Sigmoid colon (tissue), 7 donors: ENCODE data around the gene C2orf80. TPM values are rescaled to one million over a fixed set of nuclear protein-coding genes. Genes with fewer than 3 reads are reported as not detected.
"Not testable (repeated sequence)": the region's sequence is repeated elsewhere in the genome, so short reads cannot be mapped to it uniquely, and the experiment has no call there.

Experiments
- DNase-seq: peaks from one replicate; pipeline ENCODE4 v3.0.0-alpha.2; 2019
- H3K27ac ChIP-seq, 4 donors: fragments of 200-600 bp; sonication (generic); one replicate each; pipeline ENCODE4 v1.5.1; 2016 to 2019; ENCODE audit warnings: mild to moderate bottlenecking in 1 of 4
- H3K27me3 ChIP-seq, 3 donors: fragments of 200-600 bp; sonication (generic); one replicate each; pipeline ENCODE4 v1.5.1; 2019; ENCODE audit warnings: mild to moderate bottlenecking in 1 of 3
- H3K36me3 ChIP-seq, 4 donors: fragments of 200-600 bp; sonication (generic); one replicate each; pipeline ENCODE4 v1.5.1; 2016 to 2019
- H3K4me1 ChIP-seq, 4 donors: fragments of 200-600 bp; sonication (generic); one replicate each; pipeline ENCODE4 v1.5.1; 2017 to 2019
- H3K4me3 ChIP-seq, 4 donors: fragments of 200-600 bp; sonication (generic); one replicate each; pipeline ENCODE4 v1.5.1; 2017 to 2019; ENCODE audit warnings: mild to moderate bottlenecking in 2 of 4, moderate library complexity in 1 of 4
- H3K9me3 ChIP-seq, 4 donors: fragments of 200-600 bp in 3 of 4; sonication (generic) in 3 of 4; one replicate each; pipeline versions ENCODE4 v1.5.1 to v1.6.1; 2013 to 2019
- CTCF ChIP-seq, 4 experiments: fragments of 450-650 bp in 3 of 4; fragments of 200-600 bp in 1 of 4; IDR thresholded peaks; one replicate each; pipeline ENCODE4 v1.5.1; 2016 to 2019; ENCODE audit warnings: antibody characterized with exemption in 4 of 4, mild to moderate bottlenecking in 3 of 4, moderate library complexity in 2 of 4
- EP300 ChIP-seq, 4 donors: sonication (generic); formaldehyde crosslinking; IDR thresholded peaks; one replicate each; pipeline ENCODE4 v1.6.1; 2017; ENCODE audit warnings: antibody characterized with exemption in 4 of 4
- POLR2A ChIP-seq, 2 donors: fragments of 450-650 bp; IDR thresholded peaks; one replicate each; pipeline ENCODE4 v1.6.1; 2016; ENCODE audit warnings: antibody characterized with exemption in 2 of 2, mild to moderate bottlenecking in 2 of 2, moderate library complexity in 2 of 2
- POLR2AphosphoS5 ChIP-seq, 4 donors: sonication (generic); formaldehyde crosslinking; IDR thresholded peaks; one replicate each; pipeline ENCODE4 v1.6.1; 2017; ENCODE audit warnings: antibody characterized with exemption in 4 of 4
- WGBS, 2 donors: extraction: QIAGEN DNeasy Blood & Tissue Kit; methylation state at CpG; one replicate each; pipeline ENCODE4 v1.1.7; 2013; 5-methylcytosine and 5-hydroxymethylcytosine counted together
- intact Hi-C: fragments of 100-400 bp; cut with DNase I; formaldehyde crosslinking; loops from one replicate; pipeline ENCODE4 v1.15.1; 2023
- polyA plus RNA-seq, 3 donors: library from polyadenylated mRNA; stranded (reverse); fragments of 200-250 nt; gene quantifications; one replicate each; pipeline ENCODE4 v1.2.3, GENCODE V29; 2013
- total RNA-seq, 4 donors: library from RNA; depleted of rRNA; stranded (reverse); fragments of >200 nt; gene quantifications; one replicate each; pipeline ENCODE4 v1.1.0, GENCODE V29; 2016
- donor health status: healthy with polysubstance abuse.
- donor health status: Bipolar disorder and iron deficiency.
- donor health status: healthy.

The C2orf80 gene
- total and polyA plus RNA-seq, 7 donors, result not detected

- H3K4me3 ChIP-seq, result no peak overlapping the region
- TF ChIP-seq CTCF (IDR thresholded peaks at IDR 0.05) (no peak), POLR2AphosphoS5 (IDR thresholded peaks at IDR 0.05) (no peak)
- H3K27me3 ChIP-seq, result no peaks in the 10 kb centered on the region
- H3K4me1 ChIP-seq, result no peaks in the 10 kb centered on the region
- no peak for DNase-seq
- intact Hi-C loops, result no loop called here
- H3K9me3 ChIP-seq, result no peaks in the 10 kb centered on the region
- no peak overlapping the region for H3K27ac ChIP-seq
- 37 to 62% methylated on average over 8 of the region's 8 CpGs for WGBS, 2 donors
- no peaks in the 10 kb centered on the region for H3K36me3 ChIP-seq
Observed at GRCh38 chr2:208142240-208142924, 47.4 kb downstream of the C2orf80 start.

- Histone ChIP-seq H3K36me3 (no peaks in the 10 kb centered on the region), H3K4me3 (no peak overlapping the region), H3K4me1 (no peaks in the 10 kb centered on the region), H3K27me3 (no peaks in the 10 kb centered on the region), H3K9me3 (no peaks in the 10 kb centered on the region), H3K27ac (no peak overlapping the region)
- DNase-seq, result no peak
- WGBS, 2 donors, result 88 to 90% methylated on average over 18 of the region's 18 CpGs
- intact Hi-C loops, result no loop called here
- TF ChIP-seq CTCF (IDR thresholded peaks at IDR 0.05) (no peak), POLR2A (IDR thresholded peaks at IDR 0.05) (no peak), POLR2AphosphoS5 (IDR thresholded peaks at IDR 0.05) (no peak), EP300 (IDR thresholded peaks at IDR 0.05) (no peak)
Observed at GRCh38 chr2:208139447-208139846, 50.4 kb downstream of the C2orf80 start.

DNA sequence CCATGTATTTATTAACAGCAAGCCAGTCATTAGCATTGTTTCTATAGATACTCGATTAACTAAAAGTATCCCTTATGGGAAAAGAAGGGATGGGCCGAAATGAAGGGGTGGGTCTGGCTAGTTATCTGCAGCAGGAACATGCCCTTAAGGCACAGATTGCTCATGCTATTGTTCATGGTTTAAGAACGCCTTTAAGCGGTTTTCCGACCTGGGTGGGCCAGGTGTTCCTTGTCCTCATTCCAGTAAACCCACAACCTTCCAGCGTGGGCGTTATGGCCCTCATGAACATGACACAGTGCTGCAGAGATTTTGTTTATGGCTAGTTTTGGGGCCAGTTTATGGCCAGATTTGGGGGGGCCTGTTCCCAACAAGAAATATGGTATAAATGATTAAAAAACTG is 51.5 kb downstream of the C2orf80 start:
- H3K9me3 ChIP-seq, intact Hi-C loops, H3K27ac ChIP-seq, H3K4me3 ChIP-seq, H3K36me3 ChIP-seq, H3K4me1 ChIP-seq, H3K27me3 ChIP-seq, DNase-seq: not testable (repeated sequence)
- WGBS, 2 donors, result 94 to 97% methylated on average over 7 of the region's 7 CpGs

DNA sequence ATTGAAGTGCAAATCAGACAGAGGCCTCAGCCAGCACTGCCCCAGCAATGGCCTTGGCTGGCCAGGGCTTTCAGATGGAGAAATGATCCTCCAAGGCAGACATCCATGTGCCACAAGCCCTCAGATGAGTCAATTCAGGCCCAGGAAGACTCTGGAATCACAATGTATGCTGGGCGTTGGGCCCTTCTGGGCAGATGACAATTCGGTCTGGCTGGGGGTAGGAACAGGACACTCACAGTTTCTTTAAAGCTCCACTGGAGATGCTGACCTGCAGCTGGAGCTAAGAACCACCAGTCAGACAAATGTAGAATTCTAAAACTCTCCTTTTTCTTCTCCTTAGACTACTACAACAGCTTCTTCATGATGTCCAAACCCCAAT is 53.1 kb downstream of the C2orf80 start:
- Histone ChIP-seq H3K36me3 (no peaks in the 10 kb centered on the region), H3K27me3 (no peaks in the 10 kb centered on the region), H3K9me3 (no peaks in the 10 kb centered on the region), H3K4me1 (no peaks in the 10 kb centered on the region), H3K27ac (no peak overlapping the region), H3K4me3 (no peak overlapping the region)
- intact Hi-C loops, result no loop called here
- TF ChIP-seq EP300 (IDR thresholded peaks at IDR 0.05) (no peak), POLR2AphosphoS5 (IDR thresholded peaks at IDR 0.05) (no peak), CTCF (IDR thresholded peaks at IDR 0.05) (no peak), POLR2A (IDR thresholded peaks at IDR 0.05) (no peak)
- 93 to 94% methylated on average over 2 of the region's 2 CpGs for WGBS, 2 donors
- DNase-seq, result no peak

GRCh38 chr2:208135794-208136715 is 53.8 kb downstream of the C2orf80 start:
- intact Hi-C loops, result no loop called here

More at GRCh38 chr2:208135794-208136715, 53.8 kb downstream of the C2orf80 start:
- DNase-seq, result no peak
- Histone ChIP-seq H3K36me3 (no peaks in the 10 kb centered on the region), H3K4me1 (no peaks in the 10 kb centered on the region), H3K27me3 (no peaks in the 10 kb centered on the region), H3K9me3 (no peaks in the 10 kb centered on the region), H3K4me3 (no peak overlapping the region), H3K27ac (no peak overlapping the region)
- TF ChIP-seq EP300 (IDR thresholded peaks at IDR 0.05), result no peak
- no peak for TF ChIP-seq POLR2AphosphoS5 (IDR thresholded peaks at IDR 0.05)
- TF ChIP-seq POLR2A (IDR thresholded peaks at IDR 0.05), result no peak
- TF ChIP-seq CTCF (IDR thresholded peaks at IDR 0.05), result no peak
- WGBS, 2 donors, result 62 to 82% methylated on average over 11 of the region's 11 CpGs
